Left ventricle myocardium inferior (tissue), 1 donor: Measurements from ENCODE around the gene S1PR3. TPM values are rescaled to one million over a fixed set of nuclear protein-coding genes. Genes with fewer than 3 reads are reported as not detected.

Experiments used
- DNase-seq: peaks from one replicate; pipeline ENCODE4 v3.0.0-alpha.2; 2020
- H3K27ac ChIP-seq: fragments of 200-600 bp; replicated peaks from 2 replicates; pipeline ENCODE4 v1.8.0; 2021
- H3K27me3 ChIP-seq: fragments of 200-600 bp; 2 replicates; pipeline ENCODE4 v1.8.0; 2021; ENCODE audit warnings: low read depth
- H3K36me3 ChIP-seq: fragments of 200-600 bp; 2 replicates; pipeline ENCODE4 v1.8.0; 2021
- H3K4me1 ChIP-seq: fragments of 200-600 bp; 2 replicates; pipeline ENCODE4 v1.8.0; 2021
- H3K4me3 ChIP-seq: fragments of 200-600 bp; 2 replicates; pipeline ENCODE4 v1.8.0; 2021; ENCODE audit warnings: mild to moderate bottlenecking, moderate library complexity
- H3K9me3 ChIP-seq: fragments of 200-600 bp; replicated peaks from 2 replicates; pipeline ENCODE4 v1.8.0; 2021
- intact Hi-C: fragments of 100-400 bp; cut with micrococcal nuclease; formaldehyde crosslinking; loops from one replicate; pipeline ENCODE4 v1.11.0; 2022
- total RNA-seq: library from RNA; stranded (reverse); fragmentation: NEBNext Ultra II Directional; extraction: Animal tissue kit (Norgen Biotek cat#: 25700); gene quantifications from one replicate; pipeline ENCODE4 v1.2.1, GENCODE V29; 2021
- TF ChIP-seq, protein P1 (sequence below): fragments of 200-600 bp; IDR thresholded peaks from 2 replicates; pipeline ENCODE4 v1.8.0; 2021; ENCODE audit warnings: antibody characterized with exemption, mild to moderate bottlenecking, borderline replicate concordance
- donor health status: DM: no; HTN: yes; CAD: no; lungs with severe emphysema.

S1PR3 gene
- total RNA-seq, 1 donor from 2014 or later, result 26.8 TPM

DNA sequence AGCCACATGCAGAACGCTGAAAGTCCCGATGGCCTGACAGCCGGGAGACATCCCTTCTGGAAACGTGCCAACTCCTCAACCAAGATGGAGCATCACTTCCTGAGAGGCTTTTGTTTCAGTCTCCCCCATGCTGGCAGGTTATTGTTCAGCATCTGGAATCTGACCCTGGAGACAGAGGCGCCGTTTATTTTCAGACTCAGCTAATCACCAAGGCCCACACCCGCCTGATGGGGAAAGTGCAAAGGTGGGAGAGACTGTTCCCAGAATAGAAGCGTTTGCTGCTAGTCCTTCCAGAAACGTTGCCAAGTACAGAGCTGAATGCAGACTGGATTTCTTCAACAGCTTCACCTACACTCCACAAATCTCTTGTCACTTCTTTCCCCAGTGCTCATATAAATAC, 41.8 kb upstream of the S1PR3 start:
- Histone ChIP-seq H3K4me1 (peaks cover 53% of the 10 kb centered on the region), H3K27me3 (no peaks in the 10 kb centered on the region), H3K4me3 (no peak overlapping the region), H3K27ac (peak overlapping the region; percentile 85), H3K36me3 (no peaks in the 10 kb centered on the region), H3K9me3 (no peaks in the 10 kb centered on the region)
- peak; percentile 50 for DNase-seq
- TF ChIP-seq, protein P1, sequence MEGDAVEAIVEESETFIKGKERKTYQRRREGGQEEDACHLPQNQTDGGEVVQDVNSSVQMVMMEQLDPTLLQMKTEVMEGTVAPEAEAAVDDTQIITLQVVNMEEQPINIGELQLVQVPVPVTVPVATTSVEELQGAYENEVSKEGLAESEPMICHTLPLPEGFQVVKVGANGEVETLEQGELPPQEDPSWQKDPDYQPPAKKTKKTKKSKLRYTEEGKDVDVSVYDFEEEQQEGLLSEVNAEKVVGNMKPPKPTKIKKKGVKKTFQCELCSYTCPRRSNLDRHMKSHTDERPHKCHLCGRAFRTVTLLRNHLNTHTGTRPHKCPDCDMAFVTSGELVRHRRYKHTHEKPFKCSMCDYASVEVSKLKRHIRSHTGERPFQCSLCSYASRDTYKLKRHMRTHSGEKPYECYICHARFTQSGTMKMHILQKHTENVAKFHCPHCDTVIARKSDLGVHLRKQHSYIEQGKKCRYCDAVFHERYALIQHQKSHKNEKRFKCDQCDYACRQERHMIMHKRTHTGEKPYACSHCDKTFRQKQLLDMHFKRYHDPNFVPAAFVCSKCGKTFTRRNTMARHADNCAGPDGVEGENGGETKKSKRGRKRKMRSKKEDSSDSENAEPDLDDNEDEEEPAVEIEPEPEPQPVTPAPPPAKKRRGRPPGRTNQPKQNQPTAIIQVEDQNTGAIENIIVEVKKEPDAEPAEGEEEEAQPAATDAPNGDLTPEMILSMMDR, result no peak
- intact Hi-C loops, result no loop called here

DNA sequence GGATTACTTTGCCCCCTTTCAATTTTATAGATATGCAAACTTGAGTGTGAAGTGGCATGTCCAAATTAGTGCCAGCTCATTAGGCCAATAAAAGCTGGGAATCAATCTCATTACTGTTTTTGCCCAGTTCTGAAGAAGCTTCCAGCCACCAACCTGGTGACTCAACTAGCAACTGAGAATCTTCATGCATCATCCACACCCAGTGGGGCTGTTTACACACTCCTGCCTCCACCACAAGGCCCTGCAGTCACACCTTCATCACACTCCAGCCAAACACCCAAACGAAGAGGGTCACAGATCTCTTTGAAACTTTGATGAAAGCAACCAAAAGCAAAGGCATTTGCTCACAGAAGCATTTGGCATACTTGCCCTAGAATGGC, 41.3 kb upstream of the S1PR3 start:
- intact Hi-C loops, result no loop called here
- Histone ChIP-seq H3K36me3 (no peaks in the 10 kb centered on the region), H3K27ac (peak overlapping the region; percentile 85), H3K4me1 (peaks cover 53% of the 10 kb centered on the region), H3K4me3 (no peak overlapping the region), H3K9me3 (no peaks in the 10 kb centered on the region), H3K27me3 (no peaks in the 10 kb centered on the region)
- TF ChIP-seq, protein P1, result no peak
- DNase-seq, result no peak

DNA sequence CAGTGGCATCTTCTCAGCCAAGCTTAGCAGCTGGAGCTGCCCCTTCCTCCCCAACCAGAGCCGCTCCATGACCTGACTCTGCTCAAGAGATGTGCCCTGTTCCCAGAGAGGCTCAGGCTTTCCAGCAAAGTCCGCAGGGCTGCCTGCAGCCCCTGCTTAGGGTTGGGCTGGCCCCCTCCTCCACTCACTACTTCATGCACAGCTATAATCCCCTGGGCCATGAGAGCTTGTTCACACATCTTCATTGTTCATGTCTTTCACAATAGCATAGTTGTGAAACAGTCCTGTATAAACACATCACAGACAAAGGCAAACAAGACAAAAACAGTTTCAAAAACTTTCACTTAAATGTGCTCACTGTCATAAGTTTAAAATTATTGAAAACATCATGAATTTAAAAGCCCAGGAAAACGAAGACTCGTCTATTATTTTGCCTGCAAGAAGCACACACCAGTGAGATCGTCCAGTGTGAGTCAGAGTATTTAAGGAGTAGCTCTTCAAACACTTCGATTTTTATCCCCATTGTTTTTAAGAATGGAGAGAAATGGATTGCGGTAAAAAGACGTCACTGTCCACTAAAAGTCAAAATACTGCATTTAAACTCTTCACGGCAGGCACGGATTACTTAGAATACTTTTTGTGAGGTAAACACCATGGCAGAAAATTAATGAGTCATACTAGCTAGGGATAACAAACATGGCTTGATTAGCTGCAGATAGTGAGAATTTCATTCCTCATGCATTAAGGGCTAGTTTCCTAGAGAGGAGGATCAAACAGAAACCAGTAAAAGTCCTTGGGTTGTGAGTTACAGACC, 40.7 kb upstream of the S1PR3 start:
- no peaks in the 10 kb centered on the region for H3K27me3 ChIP-seq
- intact Hi-C loops, result no loop called here
- H3K4me3 ChIP-seq, result no peak overlapping the region
- no peaks in the 10 kb centered on the region for H3K36me3 ChIP-seq
- peaks cover 53% of the 10 kb centered on the region for H3K4me1 ChIP-seq
- no peaks in the 10 kb centered on the region for H3K9me3 ChIP-seq
- no peak for DNase-seq
- TF ChIP-seq, protein P1, result no peak
- peak overlapping the region; percentile 85 for H3K27ac ChIP-seq

DNA sequence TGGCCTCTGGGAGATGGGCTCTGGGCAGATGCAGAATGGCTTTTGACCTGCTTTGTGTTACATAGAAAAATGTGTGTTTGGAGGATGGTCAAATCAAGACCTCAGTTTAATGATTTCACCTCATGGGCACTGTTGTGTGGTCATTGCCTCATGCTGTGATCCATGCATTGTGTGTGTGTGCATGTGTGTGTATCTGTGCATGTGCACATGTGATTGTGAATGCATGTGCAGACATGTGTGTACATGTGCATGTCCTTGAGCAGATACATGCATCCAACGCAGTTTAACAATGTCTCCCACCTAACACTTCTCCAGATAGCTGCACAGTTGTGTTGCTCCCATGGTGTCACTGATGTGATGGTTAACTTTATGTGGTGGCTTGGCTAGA, 40.1 kb upstream of the S1PR3 start:
- Histone ChIP-seq H3K27me3 (no peaks in the 10 kb centered on the region), H3K4me1 (peaks cover 53% of the 10 kb centered on the region), H3K36me3 (no peaks in the 10 kb centered on the region), H3K4me3 (no peak overlapping the region), H3K9me3 (no peaks in the 10 kb centered on the region), H3K27ac (no peak overlapping the region)
- TF ChIP-seq, protein P1, result no peak
- intact Hi-C loops, result no loop called here
- DNase-seq, result no peak

DNA sequence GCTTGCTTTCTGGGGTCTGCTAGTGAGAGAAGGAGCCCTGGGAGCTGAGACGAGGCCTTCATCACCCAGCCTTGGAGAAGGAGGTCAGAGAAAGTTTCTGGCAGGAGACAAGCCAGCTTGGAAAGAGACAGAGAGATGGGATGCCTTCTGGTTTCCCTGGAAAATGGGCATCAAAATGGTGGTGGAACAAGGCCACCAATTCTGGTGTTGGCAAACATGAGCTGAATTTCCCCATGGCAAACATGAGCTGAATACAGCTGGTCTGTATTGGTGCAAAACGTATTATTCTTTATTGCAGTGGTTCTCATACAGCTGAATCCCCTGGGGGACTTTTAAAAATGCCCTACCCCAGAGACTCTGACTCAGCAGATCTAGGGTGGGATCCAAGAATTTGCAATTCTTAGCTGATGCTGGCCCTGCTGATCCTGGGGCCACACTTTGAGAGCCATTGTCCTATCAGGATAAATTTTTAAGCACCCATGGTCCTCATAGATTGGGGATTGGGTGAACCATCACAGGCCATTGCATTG, 39.1 kb upstream of the S1PR3 start:
- DNase-seq, result no peak
- intact Hi-C loops, result no loop called here
- peaks cover 53% of the 10 kb centered on the region for H3K4me1 ChIP-seq

More for the DNA sequence above, 39.1 kb upstream of the S1PR3 start:
- Histone ChIP-seq H3K9me3 (no peaks in the 10 kb centered on the region), H3K36me3 (no peaks in the 10 kb centered on the region), H3K4me3 (no peak overlapping the region), H3K27me3 (no peaks in the 10 kb centered on the region), H3K27ac (no peak overlapping the region)
- TF ChIP-seq, protein P1, result no peak
